Prostate gland (tissue), 2 donors: Measurements from ENCODE around the gene MAP1B. TPM values are rescaled to one million over a fixed set of nuclear protein-coding genes. Genes with fewer than 3 reads are reported as not detected.

Experiments used
- DNase-seq: peaks from one replicate; pipeline ENCODE4 v3.0.0-alpha.2; 2019; ENCODE audit warnings: low spot score
- H3K27ac ChIP-seq, 2 donors: fragments of 200-600 bp; sonication (generic); 2 replicates each; pipeline ENCODE4 v1.5.1; 2017 to 2019
- H3K27me3 ChIP-seq: fragments of 200-600 bp; sonication (generic); replicated peaks from 2 replicates; pipeline ENCODE4 v1.5.1; 2019; ENCODE audit not compliant: insufficient read depth
- H3K36me3 ChIP-seq, 2 donors: fragments of 200-600 bp; sonication (generic); 1 replicate in 1 of 2; 2 replicates in 1 of 2; pipeline versions ENCODE4 v1.5.1 to v1.8.1; 2017 to 2019
- H3K4me1 ChIP-seq: fragments of 200-600 bp; sonication (generic); replicated peaks from 2 replicates; pipeline ENCODE4 v1.5.1; 2019
- H3K4me3 ChIP-seq, 2 donors: fragments of 200-600 bp; sonication (generic); 2 replicates each; pipeline ENCODE4 v1.5.1; 2017 to 2019
- H3K9me3 ChIP-seq: fragments of 200-600 bp; sonication (generic); 2 replicates; pipeline ENCODE4 v1.5.1; 2017
- POLR2A ChIP-seq: fragments of 450-650 bp; IDR thresholded peaks from one replicate; pipeline ENCODE4 v1.6.1; 2016; ENCODE audit warnings: antibody characterized with exemption, mild to moderate bottlenecking
- POLR2AphosphoS5 ChIP-seq: sonication (generic); formaldehyde crosslinking; IDR thresholded peaks from one replicate; pipeline ENCODE4 v1.6.1; 2017; ENCODE audit warnings: antibody characterized with exemption
- WGBS: methylation state at CpG from one replicate; pipeline ENCODE4 v1.1.5; 2018; 5-methylcytosine and 5-hydroxymethylcytosine counted together
- intact Hi-C: fragments of 100-400 bp; cut with DNase I; formaldehyde crosslinking; loops from one replicate; pipeline ENCODE4 v1.14.2; 2022
- total RNA-seq, 2 donors: library from RNA; depleted of rRNA; stranded (reverse); fragments of >200 nt; gene quantifications; one replicate each; pipeline ENCODE4 v1.1.0, GENCODE V29; 2016
- TF ChIP-seq, protein P1 (sequence below), 4 experiments: fragments of 200-600 bp in 2 of 4; fragments of 450-650 bp in 2 of 4; sonication (generic) in 2 of 4; IDR thresholded peaks; 1 replicate in 3 of 4; 2 replicates in 1 of 4; pipeline ENCODE4 v1.5.1; 2016 to 2019; ENCODE audit warnings: antibody characterized with exemption in 4 of 4, mild to moderate bottlenecking in 2 of 4, moderate library complexity in 2 of 4

The MAP1B gene
- total RNA-seq, 2 donors from 2014 or later = 99.6 to 515 TPM

DNA sequence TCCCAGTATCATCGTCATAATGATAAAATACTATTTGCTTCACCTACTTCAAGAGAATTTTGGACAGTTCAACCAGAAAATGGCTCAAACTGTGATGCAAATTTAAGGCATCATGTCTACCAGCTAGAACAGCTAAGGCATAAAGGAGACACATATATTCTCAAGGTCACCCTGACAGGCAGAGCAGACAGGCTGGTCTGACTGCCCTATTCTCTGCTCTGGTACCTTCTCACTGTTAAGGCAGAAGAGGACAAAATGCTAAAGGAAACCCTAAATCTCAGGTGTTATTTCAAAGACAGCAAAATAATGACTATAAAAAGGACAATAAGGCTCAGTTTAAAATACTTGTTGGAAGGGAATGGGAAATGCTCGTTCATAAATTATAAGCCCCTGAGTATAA lies 125.6 kb downstream of the MAP1B start:
- H3K27me3 ChIP-seq = no peaks in the 10 kb centered on the region
- no peak overlapping the region for H3K4me3 ChIP-seq
- WGBS = 36% methylated on average over 2 of the region's 2 CpGs
- no peak for TF ChIP-seq POLR2AphosphoS5
- TF ChIP-seq, protein P1, sequence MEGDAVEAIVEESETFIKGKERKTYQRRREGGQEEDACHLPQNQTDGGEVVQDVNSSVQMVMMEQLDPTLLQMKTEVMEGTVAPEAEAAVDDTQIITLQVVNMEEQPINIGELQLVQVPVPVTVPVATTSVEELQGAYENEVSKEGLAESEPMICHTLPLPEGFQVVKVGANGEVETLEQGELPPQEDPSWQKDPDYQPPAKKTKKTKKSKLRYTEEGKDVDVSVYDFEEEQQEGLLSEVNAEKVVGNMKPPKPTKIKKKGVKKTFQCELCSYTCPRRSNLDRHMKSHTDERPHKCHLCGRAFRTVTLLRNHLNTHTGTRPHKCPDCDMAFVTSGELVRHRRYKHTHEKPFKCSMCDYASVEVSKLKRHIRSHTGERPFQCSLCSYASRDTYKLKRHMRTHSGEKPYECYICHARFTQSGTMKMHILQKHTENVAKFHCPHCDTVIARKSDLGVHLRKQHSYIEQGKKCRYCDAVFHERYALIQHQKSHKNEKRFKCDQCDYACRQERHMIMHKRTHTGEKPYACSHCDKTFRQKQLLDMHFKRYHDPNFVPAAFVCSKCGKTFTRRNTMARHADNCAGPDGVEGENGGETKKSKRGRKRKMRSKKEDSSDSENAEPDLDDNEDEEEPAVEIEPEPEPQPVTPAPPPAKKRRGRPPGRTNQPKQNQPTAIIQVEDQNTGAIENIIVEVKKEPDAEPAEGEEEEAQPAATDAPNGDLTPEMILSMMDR (IDR thresholded peaks at IDR 0.05) = no peak
- TF ChIP-seq POLR2A = no peak
- intact Hi-C loops = no loop called here
- no peak overlapping the region for H3K27ac ChIP-seq
- no peaks in the 10 kb centered on the region for H3K9me3 ChIP-seq
- no peaks in the 10 kb centered on the region for H3K4me1 ChIP-seq
- no peaks in the 10 kb centered on the region for H3K36me3 ChIP-seq
- DNase-seq = no peak

DNA sequence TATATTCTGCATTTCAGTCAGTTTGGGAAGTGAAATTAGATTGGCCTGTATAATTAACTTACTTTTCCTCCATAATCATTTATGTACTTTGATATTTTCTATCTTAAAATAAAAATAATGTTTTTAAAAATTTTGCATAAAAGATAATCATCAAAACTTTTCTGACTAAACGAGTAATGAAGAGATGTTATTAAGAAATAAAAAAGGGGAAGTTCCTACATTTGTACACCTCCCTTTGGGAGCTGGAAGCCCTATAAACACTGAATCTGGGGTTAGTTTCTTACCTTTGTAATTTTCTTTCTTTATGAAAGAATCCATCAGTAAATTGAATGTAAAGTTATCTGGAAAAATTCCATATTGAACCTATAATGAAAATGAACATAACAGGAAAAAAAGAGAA lies 126.6 kb downstream of the MAP1B start:
- TF ChIP-seq, protein P1 (IDR thresholded peaks at IDR 0.05) = no peak
- TF ChIP-seq POLR2AphosphoS5 (no peak), POLR2A (no peak)
- no peak for DNase-seq
- no peak overlapping the region for H3K27ac ChIP-seq
- intact Hi-C loops = no loop called here
- no peaks in the 10 kb centered on the region for H3K4me1 ChIP-seq
- no peaks in the 10 kb centered on the region for H3K36me3 ChIP-seq
- H3K27me3 ChIP-seq = no peaks in the 10 kb centered on the region
- WGBS = 47% methylated on average over 1 of the region's 1 CpG
- H3K9me3 ChIP-seq = no peaks in the 10 kb centered on the region
- H3K4me3 ChIP-seq = no peak overlapping the region

DNA sequence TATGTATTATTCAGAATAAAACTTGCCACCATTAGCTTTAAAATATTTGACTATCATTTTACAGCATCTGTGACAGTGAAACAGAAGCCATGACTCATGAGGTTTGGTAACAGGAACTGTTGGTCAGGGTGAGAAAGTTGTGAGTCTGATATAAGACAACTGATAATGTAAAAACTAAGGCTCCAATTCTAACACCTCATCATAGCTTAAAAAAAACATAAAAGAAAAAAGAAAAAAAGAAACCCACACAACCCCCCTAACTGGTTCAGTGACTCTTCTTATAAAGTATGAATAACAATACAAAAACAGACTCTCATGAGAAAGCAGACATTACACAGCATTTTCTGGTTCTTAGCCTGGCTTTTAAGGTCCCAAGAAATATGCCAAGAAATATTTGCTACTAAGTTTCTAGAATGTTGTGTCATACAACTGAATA lies 127.0 kb downstream of the MAP1B start:
- no peaks in the 10 kb centered on the region for H3K9me3 ChIP-seq
- DNase-seq = no peak
- H3K4me3 ChIP-seq = no peak overlapping the region
- H3K27me3 ChIP-seq = no peaks in the 10 kb centered on the region
- no peak for TF ChIP-seq POLR2AphosphoS5
- TF ChIP-seq, protein P1 (IDR thresholded peaks at IDR 0.05) = no peak
- TF ChIP-seq POLR2A = no peak
- H3K36me3 ChIP-seq = no peaks in the 10 kb centered on the region
- intact Hi-C loops = no loop called here
- H3K27ac ChIP-seq = no peak overlapping the region
- no peaks in the 10 kb centered on the region for H3K4me1 ChIP-seq

DNA sequence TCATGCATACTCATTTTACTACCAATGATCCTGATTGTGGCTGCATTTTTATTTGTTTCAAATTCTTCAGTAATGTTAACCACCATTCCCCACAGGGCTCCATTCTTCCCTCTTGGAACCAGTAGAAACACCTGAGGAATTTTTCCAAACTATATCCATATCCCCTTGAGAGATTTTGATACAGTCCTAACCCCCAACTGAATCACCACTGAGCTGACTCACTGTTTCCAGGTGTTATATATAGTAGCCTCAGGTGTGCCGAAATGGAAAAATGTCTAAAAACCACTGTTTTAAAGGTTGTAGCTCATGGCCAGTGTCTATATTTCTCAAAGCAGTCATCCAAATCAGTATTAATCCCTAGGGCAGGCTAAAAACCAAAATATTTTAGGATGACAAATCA lies 127.6 kb downstream of the MAP1B start:
- Histone ChIP-seq H3K27ac (no peak overlapping the region), H3K36me3 (no peaks in the 10 kb centered on the region), H3K4me1 (no peaks in the 10 kb centered on the region), H3K9me3 (no peaks in the 10 kb centered on the region), H3K27me3 (no peaks in the 10 kb centered on the region), H3K4me3 (no peak overlapping the region)
- TF ChIP-seq, protein P1 (IDR thresholded peaks at IDR 0.05) = no peak
- TF ChIP-seq POLR2AphosphoS5 (no peak), POLR2A (no peak)
- DNase-seq = no peak
- intact Hi-C loops = no loop called here
- WGBS = 97% methylated on average over 1 of the region's 1 CpG

DNA sequence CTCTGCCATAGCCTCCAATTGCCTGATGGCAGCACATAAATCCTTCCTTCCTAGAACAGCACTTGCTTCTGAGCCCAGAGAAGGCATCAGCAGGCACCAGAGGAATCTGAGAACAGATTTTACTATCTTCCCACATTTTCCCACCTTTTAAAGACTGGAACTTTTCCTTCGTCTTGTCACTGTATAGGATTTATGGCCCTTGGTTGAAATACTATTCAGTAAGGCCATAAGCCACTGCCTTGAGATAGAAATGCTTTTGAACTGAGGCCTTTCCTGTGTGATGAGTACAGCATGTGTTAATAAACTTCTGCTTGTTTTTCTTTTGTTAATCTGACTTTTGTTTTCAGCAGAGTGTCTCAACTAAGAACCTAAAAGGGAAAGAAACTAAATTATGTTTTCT lies 128.4 kb downstream of the MAP1B start:
- no peaks in the 10 kb centered on the region for H3K9me3 ChIP-seq
- WGBS = 55% methylated on average over 1 of the region's 1 CpG
- no peaks in the 10 kb centered on the region for H3K4me1 ChIP-seq
- H3K27ac ChIP-seq = no peak overlapping the region
- intact Hi-C loops = no loop called here
- no peak overlapping the region for H3K4me3 ChIP-seq
- no peak for DNase-seq
- no peaks in the 10 kb centered on the region for H3K27me3 ChIP-seq
- TF ChIP-seq, protein P1 (IDR thresholded peaks at IDR 0.05) = no peak
- TF ChIP-seq POLR2AphosphoS5 (no peak), POLR2A (no peak)
- H3K36me3 ChIP-seq = no peaks in the 10 kb centered on the region
